Uterus (tissue), 2 donors: Measurements from ENCODE around the gene C1orf174.

Experiments used
- CTCF ChIP-seq, 4 experiments: fragments of 200-600 bp in 2 of 4; fragments of 450-650 bp in 2 of 4; sonication (generic) in 2 of 4; IDR thresholded peaks; one replicate each; pipeline ENCODE4 v1.5.1; 2016 to 2019; ENCODE audit warnings: antibody characterized with exemption in 4 of 4, mild to moderate bottlenecking in 2 of 4, moderate library complexity in 1 of 4
- POLR2A ChIP-seq, 2 donors: fragments of 450-650 bp; IDR thresholded peaks; one replicate each; pipeline ENCODE4 v1.6.1; 2016; ENCODE audit warnings: antibody characterized with exemption in 2 of 2, mild to moderate bottlenecking in 1 of 2, moderate library complexity in 1 of 2

- TF ChIP-seq POLR2A (IDR thresholded peaks at IDR 0.05) (no peak), CTCF (IDR thresholded peaks at IDR 0.05) (no peak)
These were observed 26.9 kb upstream of the C1orf174 start for GRCh38 chr1:3926956-3927355.
